Left ventricle myocardium superior (tissue), 1 donor: ENCODE results near the gene NFIC. TPM values are rescaled to one million over a fixed set of nuclear protein-coding genes. Genes with fewer than 3 reads are reported as not detected.

Source experiments
- ATAC-seq: fragments of 200-7000 bp; cut with Tn5 transposase; one replicate; pipeline ENCODE4 v1.9.1; 2020; ENCODE audit warnings: mild to moderate bottlenecking, moderate library complexity
- DNase-seq: peaks from one replicate; pipeline ENCODE4 v3.0.0-alpha.2; 2020
- intact Hi-C: fragments of 100-400 bp; cut with micrococcal nuclease; formaldehyde crosslinking; loops from one replicate; pipeline ENCODE4 v1.11.0; 2022
- total RNA-seq: library from RNA; stranded (reverse); fragmentation: NEBNext Ultra II Directional; extraction: Animal tissue kit (Norgen Biotek cat#: 25700); gene quantifications from one replicate; pipeline ENCODE4 v1.2.1, GENCODE V29; 2021
- donor health status: DM: no; HTN: yes; CAD: no; lungs with severe emphysema.

Gene NFIC
- total RNA-seq, 1 donor from 2014 or later = 178 TPM

GRCh38 chr19:3491396-3492119, 125.2 kb downstream of the NFIC start:
- DNase-seq (no peak), ATAC-seq (no peak)
- intact Hi-C loops = no loop called here

DNA sequence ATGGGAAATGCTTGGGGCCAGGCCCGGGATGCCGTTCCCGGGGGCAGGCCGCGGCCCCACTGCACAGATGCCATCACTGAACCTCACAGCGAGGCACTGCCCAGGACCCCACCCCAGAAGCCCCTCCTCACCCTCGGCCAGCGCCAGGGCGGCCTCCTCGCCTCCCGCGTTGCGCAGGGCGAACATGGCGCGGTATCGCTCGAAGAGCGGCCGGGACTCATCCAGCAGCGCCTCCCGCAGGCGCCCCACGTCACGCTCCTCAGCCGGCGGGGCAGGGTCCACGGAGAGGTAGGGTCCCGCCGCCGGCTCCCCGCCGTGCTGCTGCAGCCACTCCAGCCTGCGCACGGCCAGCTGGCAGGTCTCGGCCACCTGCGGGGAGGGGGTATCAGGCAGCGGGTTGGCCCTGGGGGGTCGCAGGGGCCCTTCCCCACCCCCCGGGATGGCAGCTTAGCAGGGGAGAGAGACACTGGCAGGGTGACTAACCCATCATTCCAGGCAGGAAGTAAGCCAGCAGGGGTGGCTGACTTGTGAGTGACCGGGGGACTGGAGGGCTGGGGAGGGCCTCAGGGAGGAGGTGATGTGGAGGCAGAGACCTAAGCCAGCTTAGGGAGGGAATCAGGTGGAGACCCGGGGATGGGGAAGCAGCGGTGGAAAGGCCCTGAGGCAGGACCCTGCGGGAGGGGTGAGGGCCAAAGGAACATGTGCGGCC, 125.9 kb downstream of the NFIC start:
- ATAC-seq (no peak), DNase-seq (no peak)
- intact Hi-C loops = no loop called here

DNA sequence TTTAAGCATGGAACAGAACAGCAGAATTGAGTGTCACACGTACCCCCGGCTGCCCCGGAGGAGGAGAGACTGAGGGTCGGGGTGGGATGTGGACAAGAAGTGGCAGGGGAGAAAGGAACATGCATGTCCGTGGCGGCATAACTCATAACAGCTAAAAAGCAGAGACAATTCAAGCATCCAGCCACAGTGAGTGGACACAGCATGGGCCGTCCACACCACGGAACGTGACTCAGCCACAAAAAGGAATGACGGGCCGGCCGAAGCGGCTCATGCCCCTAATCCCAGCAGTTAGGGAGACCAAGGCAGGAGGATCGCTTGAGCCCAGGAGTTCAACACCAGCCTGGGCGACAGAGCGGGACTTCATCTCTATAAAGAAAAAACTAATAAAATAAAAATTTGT, 126.5 kb downstream of the NFIC start:
- ATAC-seq (no peak), DNase-seq (no peak)
- intact Hi-C loops = no loop called here

- no peak for ATAC-seq
These were observed 127.3 kb downstream of the NFIC start for GRCh38 chr19:3493651-3494050.

GRCh38 chr19:3494051-3494450, 127.7 kb downstream of the NFIC start:
- DNase-seq = no peak
- intact Hi-C loops = no loop called here
- peak; percentile 27 for ATAC-seq

More at GRCh38 chr19:3493651-3494050, 127.3 kb downstream of the NFIC start:
- peak; percentile 17 for DNase-seq
- intact Hi-C loops = no loop called here

GRCh38 chr19:3494559-3494958, 128.2 kb downstream of the NFIC start:
- ATAC-seq (no peak), DNase-seq (no peak)
- intact Hi-C loops = no loop called here

GRCh38 chr19:3496392-3497273, 130.2 kb downstream of the NFIC start:
- intact Hi-C loops = no loop called here
- no peak for ATAC-seq

DNA sequence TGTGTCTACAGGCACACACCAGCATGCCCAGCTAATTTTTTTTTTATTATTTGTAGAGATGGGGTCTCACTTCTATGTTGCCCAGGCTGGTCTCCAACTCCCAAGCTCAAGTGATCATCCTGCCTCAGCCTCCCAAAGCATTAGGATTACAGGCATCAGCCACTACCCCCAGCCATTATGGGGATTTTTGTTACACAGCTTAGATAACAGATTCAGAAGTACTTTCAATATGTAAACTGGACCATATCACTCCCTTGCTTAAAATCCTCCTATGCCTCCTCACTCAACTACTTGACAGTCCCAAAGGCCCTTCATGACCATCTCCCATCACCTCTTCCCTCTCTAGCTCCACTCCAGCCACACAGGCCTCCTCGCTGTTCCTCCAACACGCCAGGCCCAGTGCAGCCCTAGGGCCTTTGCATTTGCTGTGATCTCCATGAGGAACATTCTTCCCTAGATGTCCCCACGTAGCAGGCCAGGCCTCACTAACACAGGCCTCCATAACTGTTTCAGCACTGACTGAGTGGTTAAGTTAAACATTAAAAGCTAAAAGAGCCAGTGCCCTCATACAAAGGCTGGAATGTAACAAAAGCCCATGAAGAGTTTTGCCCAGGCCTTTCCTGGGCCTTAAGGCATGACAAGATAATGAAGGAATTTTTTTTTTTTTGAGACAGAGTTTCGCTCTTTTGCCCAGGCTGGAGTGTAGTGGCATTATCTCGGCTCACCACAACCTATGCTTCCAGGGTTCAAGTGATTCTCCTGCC, 131.6 kb downstream of the NFIC start:
- intact Hi-C loops = no loop called here
- ATAC-seq (no peak), DNase-seq (no peak)

More at GRCh38 chr19:3496392-3497273, 130.2 kb downstream of the NFIC start:
- DNase-seq = peak; percentile 28

DNA sequence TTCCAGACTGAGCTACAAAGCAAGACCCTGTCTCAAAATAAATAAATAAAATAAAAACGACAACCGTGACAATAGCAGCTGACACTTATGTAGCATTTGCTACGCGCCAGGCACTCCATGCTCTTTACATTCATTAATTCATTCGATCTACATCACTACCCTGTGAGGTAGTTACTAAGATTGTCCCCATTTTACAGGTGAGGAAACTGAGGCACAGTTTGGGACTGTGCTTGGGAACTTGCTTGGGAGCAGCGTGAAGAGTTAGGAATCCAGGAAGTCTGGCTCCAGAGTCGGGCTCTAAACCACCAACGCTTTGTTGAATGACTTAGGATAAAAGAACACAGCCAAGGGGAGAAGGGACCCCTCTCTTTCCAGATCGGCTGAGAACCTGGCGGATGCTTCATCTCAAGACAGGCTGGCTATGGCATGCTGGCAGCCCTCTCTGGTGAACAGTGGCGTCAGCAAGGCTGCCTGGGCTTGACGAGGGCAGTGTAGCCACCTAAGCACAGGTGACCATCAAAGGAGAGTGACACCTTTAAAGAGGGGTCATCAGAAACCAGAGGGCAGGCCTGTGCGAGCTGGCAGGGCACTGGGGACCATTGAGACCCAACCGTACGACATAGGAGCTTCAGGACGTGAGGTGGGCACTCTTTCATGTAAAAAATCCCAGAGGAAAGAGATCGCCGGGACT, 133.5 kb downstream of the NFIC start:
- intact Hi-C loops = no loop called here
- no peak for DNase-seq
- peak; percentile 5 for ATAC-seq

GRCh38 chr19:3500429-3501101, 134.2 kb downstream of the NFIC start, which contains the start of gene DOHH:
TSS of gene DOHH (minus strand) at chr19:3500674. CDS start at chr19:3496814, 3,860 bp downstream.
- intact Hi-C loops = no loop called here
- ATAC-seq (peak; percentile 94), DNase-seq (peak; percentile 96)

DNA sequence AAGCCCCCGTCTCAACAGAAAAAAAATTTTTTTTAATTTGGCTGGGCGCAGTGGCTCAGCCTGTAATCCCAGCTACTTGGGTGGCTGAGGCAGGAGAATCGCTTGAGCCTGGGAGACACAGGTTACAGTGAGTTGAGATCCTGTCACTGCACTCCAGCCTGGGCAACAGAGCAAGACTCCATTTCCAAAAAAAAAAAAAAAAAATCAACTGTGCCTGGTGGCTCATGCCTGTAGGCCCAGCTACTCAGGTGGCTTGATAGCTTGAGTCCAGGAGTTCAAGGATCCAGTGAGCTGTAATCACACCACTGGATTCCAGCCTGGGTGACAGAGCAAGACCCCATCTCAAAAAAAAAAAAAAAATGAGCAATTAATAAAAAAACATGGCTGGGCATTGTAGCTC, 135.4 kb downstream of the NFIC start:
- DNase-seq (no peak), ATAC-seq (no peak)
- intact Hi-C loops = no loop called here

DNA sequence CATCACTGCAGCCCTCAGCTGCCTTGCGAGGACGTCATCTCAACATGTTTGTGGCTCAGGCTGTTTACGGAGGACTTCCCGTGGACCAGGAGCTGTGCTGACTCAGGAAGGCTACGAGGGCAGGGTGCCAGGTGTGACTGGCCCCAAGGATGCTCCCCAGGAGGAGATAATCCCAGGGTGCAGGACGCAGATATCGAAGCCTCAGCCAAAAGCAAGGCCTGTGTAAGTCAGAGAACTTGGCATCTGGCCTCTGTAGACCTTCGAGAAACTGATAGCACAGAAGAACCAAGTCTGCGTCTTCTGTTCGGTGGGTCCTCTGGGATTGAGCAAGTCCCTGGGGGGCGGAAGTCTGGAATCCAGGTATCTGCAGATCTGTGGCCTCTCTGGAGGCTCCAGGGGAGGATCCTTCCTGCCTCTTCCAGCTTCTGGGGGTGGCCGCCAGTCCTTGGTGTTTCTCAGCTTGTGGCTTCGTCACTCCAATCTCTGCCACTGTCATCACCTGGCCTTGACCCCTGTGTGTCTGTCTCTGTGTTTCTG, 136.7 kb downstream of the NFIC start:
- intact Hi-C loops = no loop called here
- DNase-seq (no peak), ATAC-seq (no peak)

DNA sequence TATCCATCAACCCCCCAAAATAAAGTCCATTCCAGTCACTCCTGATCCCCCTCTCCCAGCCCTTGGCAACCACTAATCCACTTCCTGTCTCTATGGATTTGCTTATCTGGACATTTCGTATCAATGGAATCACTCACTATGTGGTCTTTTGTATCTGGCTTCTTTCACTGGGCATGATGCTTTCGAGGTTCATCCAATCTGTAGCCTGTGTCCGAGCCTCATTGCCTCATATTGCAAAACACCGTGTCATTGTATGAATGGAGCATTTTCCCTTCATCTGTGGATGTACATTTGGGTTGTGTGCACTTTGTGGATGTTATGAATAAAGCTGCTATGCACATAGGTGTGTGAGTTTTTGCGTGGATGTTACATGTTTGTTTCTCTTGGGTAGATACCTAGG, 138.4 kb downstream of the NFIC start:
- ATAC-seq = no peak
- intact Hi-C loops = no loop called here
- DNase-seq = no peak

GRCh38 chr19:3505598-3506383, 139.4 kb downstream of the NFIC start, which contains the start of gene FZR1:
TSS of gene FZR1 (plus strand) at chr19:3506311. CDS start at chr19:3522990, 16,679 bp downstream.
- peak; percentile 100 for DNase-seq
- intact Hi-C loops = no loop called here
- ATAC-seq = peak; percentile 97

DNA sequence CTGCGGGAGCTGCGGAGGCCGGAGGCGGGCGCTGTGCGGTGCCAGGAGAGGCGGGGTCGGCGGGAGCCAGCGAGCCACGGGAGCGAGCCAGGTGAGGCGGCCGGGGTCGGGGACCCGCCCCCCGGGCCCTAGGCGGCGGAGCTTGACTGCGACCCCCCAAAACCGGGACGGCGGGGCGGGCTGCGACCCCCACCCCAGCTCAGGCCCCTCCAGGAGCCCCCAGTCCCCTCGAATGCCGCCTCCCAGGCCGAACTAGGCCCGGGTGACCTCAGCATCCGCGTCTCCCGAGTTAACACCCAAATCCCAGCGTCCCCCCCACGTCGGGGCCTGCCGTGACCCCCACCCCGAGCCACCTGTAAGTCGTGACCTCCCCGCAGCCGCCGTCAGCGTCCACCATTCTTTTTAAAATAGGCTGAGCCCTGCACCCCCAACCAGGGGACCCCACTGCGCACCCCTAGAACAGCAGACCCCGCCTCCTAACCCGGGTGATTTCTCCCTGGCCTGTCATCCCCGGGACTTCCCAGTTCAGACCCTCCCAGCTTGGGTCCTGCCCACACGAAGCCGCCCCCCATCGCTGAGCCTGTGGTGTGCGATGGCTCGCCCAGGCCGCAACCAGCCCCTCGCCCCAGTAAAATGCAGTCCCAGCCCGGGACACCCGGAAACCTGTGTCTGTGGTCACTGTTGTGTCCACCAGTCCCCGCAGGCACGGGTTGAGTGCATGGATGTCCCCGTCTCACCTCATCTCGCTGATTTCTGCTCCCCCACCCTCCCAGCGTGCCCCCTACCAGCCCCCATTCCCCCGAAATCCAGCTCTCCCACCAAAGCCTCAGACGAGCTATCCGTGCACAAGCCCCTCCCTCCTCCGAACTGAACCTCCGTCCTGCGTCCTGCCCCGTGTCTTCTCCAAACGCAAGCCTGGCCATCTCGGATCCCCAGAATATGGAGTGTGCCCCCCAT, 140.3 kb downstream of the NFIC start:
- peak; percentile 1 for ATAC-seq
- peak; percentile 60 for DNase-seq
- intact Hi-C loops = no loop called here
